ENCODE measurements around the gene DAGLA.
A peak's percentile ranks its signal among the peaks of the same experiment; 100 is the strongest.

DAGLA gene

GRCh38 chr11:61693922-61694601 lies 13.9 kb downstream of the DAGLA start:
- no peak for DNase-seq

- DNase-seq = no peak
Observed at GRCh38 chr11:61694602-61694939, 14.4 kb downstream of the DAGLA start.

GRCh38 chr11:61694946-61695706 lies 14.9 kb downstream of the DAGLA start:
- DNase-seq = no peak

DNA sequence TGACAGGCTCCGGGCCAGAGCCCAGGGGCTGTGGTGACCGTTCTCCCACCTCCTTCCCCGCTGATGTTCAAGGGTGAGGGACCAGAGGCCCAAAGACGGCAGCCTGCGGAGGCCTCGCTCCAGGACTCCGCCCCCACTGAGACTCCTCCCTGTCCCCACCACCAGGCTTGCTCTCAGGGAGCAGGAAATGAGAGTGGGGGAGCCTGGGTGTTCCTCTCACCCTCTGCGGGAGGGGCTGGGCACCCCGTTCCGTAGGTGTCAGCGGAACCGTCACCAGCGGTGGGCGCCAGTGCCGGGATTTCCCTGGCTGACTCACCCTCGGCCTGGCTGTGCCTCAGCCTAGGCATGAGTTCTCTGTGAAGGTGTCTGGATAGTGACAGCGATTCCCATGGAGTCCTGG lies 15.7 kb downstream of the DAGLA start:
- peak; percentile 91 to 93 for DNase-seq

GRCh38 chr11:61696602-61697001 lies 16.4 kb downstream of the DAGLA start:
- DNase-seq = no peak

GRCh38 chr11:61697078-61697502 lies 16.9 kb downstream of the DAGLA start:
- DNase-seq = no peak

DNA sequence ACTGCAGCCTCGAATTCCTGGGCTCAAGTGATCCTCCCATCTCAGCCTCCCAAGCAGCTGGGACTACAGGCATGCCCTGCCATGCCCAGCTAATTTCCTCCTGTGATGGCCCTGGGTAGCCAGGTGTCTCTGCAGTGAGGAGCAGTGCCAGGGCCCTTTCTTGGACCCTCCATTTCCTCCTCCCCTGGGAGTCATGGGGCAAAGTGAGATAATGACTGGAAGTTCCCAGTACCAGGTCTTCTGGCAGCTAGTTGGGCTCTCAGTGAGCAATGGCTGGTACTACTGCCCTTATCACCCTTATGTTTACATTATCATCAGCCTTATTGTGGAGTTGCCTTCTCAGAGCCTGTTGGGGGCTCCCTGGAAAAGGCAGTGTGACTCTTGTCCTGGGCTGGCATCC lies 17.6 kb downstream of the DAGLA start:
- no peak for DNase-seq

- DNase-seq = no peak
Observed at GRCh38 chr11:61698173-61698948, 18.2 kb downstream of the DAGLA start.

DNA sequence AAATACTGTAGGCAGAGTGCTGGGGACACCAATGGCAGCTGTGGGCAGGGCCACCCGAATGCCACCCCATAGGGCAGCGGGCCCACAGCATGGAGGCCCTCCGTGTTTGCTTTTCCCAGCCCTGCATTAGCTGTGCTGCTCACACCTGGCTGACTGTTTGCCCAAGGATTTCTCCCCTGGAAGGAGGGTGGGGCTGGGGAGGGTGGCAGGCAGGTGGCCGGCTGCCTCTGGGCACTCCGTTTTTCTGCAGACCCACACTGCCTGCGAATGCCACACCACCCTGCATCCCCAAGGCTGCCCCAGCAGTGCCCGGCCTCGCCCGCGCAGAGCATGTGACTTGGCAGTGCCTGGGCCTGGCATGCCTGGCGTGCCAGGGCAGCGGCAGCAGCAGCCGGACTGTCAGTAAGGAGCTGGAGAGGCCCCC lies 19.6 kb downstream of the DAGLA start:
- no peak for DNase-seq

DNA sequence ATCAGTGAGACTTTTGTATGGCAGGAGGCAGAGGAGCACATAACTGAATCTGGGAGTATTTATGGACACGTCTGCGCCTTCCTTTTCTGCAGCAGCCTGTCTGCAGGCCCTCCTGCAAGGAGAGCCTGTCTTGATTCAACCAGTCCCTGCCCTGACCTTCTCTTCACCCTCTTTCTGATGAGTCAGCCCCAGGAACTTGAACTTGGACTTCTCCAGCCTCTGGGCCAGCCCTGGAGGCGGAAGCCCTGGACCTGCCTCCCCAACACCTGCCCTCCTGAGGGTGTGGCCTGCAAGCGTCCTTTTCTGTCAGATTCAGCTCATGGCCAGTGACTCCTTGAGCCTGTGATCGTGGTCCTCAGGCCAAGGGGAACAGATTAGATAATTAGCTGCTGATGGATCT lies 20.0 kb downstream of the DAGLA start:
- DNase-seq = no peak

DNA sequence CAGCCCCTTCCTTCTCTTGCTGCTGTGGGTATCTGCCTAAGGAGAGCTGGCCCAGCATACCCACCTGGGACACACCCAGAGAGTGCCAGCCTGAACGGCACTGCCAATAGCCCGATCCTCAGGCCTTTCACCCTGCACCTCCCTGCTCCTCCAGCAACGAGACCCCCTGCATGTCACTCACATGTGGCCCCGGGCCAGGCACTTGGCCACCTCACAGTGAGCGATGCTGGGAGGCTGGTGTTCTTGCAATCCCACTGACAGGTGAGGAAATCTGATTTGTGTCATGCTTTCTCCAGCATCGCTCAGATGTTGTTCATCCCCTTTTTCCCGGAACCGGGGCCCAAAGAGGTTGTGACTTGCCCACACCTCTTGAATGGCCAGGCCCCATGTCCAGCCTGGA lies 20.5 kb downstream of the DAGLA start:
- DNase-seq = no peak

- no peak for DNase-seq
Observed at GRCh38 chr11:61701242-61701886, 21.2 kb downstream of the DAGLA start.

GRCh38 chr11:61702701-61703312 lies 22.6 kb downstream of the DAGLA start:
- no peak for DNase-seq

DNA sequence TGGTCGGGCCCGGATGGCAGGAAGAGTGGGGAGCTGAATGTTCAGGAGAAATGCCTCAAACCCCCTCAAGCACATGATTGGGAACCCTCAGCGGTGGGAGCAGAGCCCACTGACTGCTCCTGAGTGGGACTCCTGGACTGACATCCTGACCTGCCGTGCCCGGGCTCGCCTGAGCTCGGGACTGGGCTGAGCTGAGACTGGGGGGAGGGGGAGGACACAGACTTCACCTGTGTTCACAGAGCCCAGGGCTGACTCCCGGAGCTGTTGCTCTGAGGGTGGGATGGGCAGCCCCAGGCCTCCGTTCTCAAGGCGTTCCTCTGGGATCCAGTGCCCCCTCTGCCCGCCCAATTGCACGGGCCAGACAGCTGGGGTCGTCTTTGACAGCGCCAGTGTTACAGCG lies 24.6 kb downstream of the DAGLA start:
- no peak for DNase-seq

GRCh38 chr11:61706452-61707400 lies 26.5 kb downstream of the DAGLA start:
- no peak for DNase-seq

- no peak for DNase-seq
Observed at GRCh38 chr11:61707574-61707973, 27.4 kb downstream of the DAGLA start.

GRCh38 chr11:61709110-61709509 lies 28.9 kb downstream of the DAGLA start:
- no peak for DNase-seq

GRCh38 chr11:61709572-61709971 lies 29.4 kb downstream of the DAGLA start:
- no peak for DNase-seq

DNA sequence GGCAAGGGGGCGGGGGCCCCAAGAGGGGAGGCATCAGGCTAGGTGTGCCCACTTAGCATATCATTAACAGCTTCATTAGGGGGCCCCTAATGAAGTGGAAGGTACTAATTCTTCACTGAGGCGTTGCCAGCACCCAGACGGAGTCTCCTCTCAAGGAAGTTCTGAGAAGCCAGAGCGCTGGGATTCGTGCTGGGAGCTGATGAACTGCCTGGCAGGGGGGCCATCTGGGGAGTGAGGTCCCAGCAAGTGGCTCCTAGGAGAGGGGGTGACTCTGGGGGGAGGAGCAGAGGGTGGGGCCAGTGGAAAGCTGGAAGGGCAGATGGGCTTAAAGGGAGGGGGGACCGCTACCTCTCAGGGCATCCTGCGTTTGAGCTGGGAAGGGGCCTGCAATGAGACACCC lies 29.8 kb downstream of the DAGLA start:
- no peak for DNase-seq

GRCh38 chr11:61711037-61711436 lies 30.8 kb downstream of the DAGLA start:
- no peak for DNase-seq

DNA sequence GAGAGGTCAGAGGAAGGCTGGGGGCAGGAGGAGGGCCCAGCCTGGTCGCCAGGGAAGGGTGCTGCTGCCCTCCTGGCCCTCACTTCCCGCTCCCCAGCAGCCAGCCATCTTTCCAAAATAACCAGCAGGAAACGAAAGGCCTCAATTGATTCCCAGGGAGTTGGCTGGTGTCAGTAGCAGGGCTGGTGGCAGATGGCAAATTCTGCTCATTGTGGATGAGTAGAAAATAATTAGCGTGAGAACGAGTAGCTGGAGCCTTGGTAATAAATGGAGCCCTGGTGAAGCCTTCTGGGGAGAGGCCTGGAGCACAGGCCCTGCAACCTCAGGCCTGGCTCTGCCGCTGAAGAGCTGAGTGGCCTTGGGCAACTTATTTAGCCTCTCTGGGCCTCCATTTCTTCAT lies 31.3 kb downstream of the DAGLA start:
- DNase-seq = no peak

DNA sequence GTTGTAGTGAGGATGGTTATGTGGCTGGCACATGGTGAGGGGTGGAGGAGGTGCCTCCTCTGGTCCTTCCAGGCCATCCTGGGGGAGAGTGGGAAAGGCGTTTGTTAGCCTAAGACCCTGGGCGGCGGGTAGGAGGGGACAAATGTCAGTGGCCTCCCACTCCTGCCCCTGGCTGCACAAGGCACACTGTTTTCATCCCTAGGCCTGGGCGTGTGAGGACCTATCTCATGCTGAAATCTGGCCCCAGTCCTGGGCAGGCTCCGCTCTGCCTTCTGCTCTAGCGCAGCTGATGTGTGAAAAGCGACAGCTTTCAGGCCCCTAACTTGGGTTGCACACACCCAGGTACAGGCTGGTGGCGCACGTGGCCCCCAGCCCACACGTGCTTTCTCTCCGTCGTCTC lies 32.1 kb downstream of the DAGLA start:
- DNase-seq = no peak

Data from stimulated activated CD4-positive, alpha-beta T cell treated with anti-CD3 and anti-CD28 coated beads, Interleukin-2, amount 100 ng/mL, for 24 hours (primary cell).